Measurements from ENCODE around the gene CXCL16. TPM values are rescaled to one million over a fixed set of nuclear protein-coding genes. Genes with fewer than 3 reads are reported as not detected.

Gene CXCL16
- total and polyA plus RNA-seq, 2 of the 13 experiments (the other 11 are each of a cell fraction or from before 2014, with no cell fraction given): 9.4 to 101 TPM

GRCh38 chr17:4788807-4789700, 49.3 kb upstream of the CXCL16 start, which contains the start of gene GLTPD2 (continued):
- TF ChIP-seq TSC22D2 (CRISPR knock-in tag; IDR thresholded peaks at IDR 0.05; ENCODE audit: borderline replicate concordance) (peak; percentile 73; the same call in 1 of the 2 replicates), MTA3 (CRISPR knock-in tag; IDR thresholded peaks at IDR 0.05) (no peak), HES4 (CRISPR knock-in tag; IDR thresholded peaks at IDR 0.05; ENCODE audit: borderline replicate concordance) (no peak), FLYWCH1 (CRISPR knock-in tag; IDR thresholded peaks at IDR 0.05) (no peak), PREB (CRISPR knock-in tag; IDR thresholded peaks at IDR 0.05) (no peak), ZBTB37 (CRISPR knock-in tag; IDR thresholded peaks at IDR 0.05) (no peak), ZNF451 (CRISPR knock-in tag; IDR thresholded peaks at IDR 0.05) (no peak), MZF1 (CRISPR knock-in tag; IDR thresholded peaks at IDR 0.05; ENCODE audit: borderline replicate concordance) (peak; percentile 36; the same call in 1 of the 2 replicates), TEF (CRISPR knock-in tag; IDR thresholded peaks at IDR 0.05) (no peak), DMAP1 (CRISPR knock-in tag; IDR thresholded peaks at IDR 0.05) (peak; percentile 54; the same call in 1 of the 2 replicates), RXRB (CRISPR knock-in tag; IDR thresholded peaks at IDR 0.05; ENCODE audit: borderline replicate concordance) (peak; percentile 92), ZMAT3 (CRISPR knock-in tag; conservative IDR thresholded peaks at IDR 0.05) (peak; percentile 18; the same call in 1 of the 2 replicates), GTF2F1 (IDR thresholded peaks at IDR 0.05; ENCODE audit: low read length) (no peak), CEBPZ (IDR thresholded peaks at IDR 0.05; ENCODE audit: low read length) (no peak), FOXM1 (CRISPR knock-in tag; IDR thresholded peaks at IDR 0.05) (no peak), DPF2 (CRISPR knock-in tag; IDR thresholded peaks at IDR 0.05; ENCODE audit: borderline replicate concordance, low read depth) (no peak), ATF3 (CRISPR knock-in tag; IDR thresholded peaks at IDR 0.05) (no peak), CENPX (CRISPR knock-in tag; IDR thresholded peaks at IDR 0.05) (no peak), NFKB2 (CRISPR knock-in tag; IDR thresholded peaks at IDR 0.05; ENCODE audit: borderline replicate concordance) (peak; percentile 51; the same call in 1 of the 2 replicates), ZNF788 (CRISPR knock-in tag; IDR thresholded peaks at IDR 0.05; ENCODE audit: borderline replicate concordance) (no peak; the same call in 1 of the 2 replicates), ZFAT (CRISPR knock-in tag; conservative IDR thresholded peaks at IDR 0.05) (no peak), TBP (CRISPR knock-in tag; IDR thresholded peaks at IDR 0.05) (no peak), MXI1 (IDR thresholded peaks at IDR 0.05; ENCODE audit: borderline replicate concordance, low read depth, low read length) (peak; percentile 79; the same call in 1 of the 3 replicates)

Measured in HepG2 (cell line).